Tibial nerve (tissue), 4 donors: ENCODE results near the gene SYDE2. TPM values are rescaled to one million over a fixed set of nuclear protein-coding genes. Genes with fewer than 3 reads are reported as not detected.
"Not testable (repeated sequence)": the region's sequence is repeated elsewhere in the genome, so short reads cannot be mapped to it uniquely, and the experiment has no call there.

Experiments used
- DNase-seq, 2 donors: peaks; one replicate each; pipeline ENCODE4 v3.0.0-alpha.2; 2019; ENCODE audit warnings: low spot score in 2 of 2
- H3K27ac ChIP-seq, 4 donors: fragments of 200-600 bp; sonication (generic) in 3 of 4; one replicate each; pipeline ENCODE4 v1.5.1; 2017 to 2019; ENCODE audit warnings: mild to moderate bottlenecking in 1 of 4
- H3K27me3 ChIP-seq, 2 donors: fragments of 200-600 bp; sonication (generic) in 1 of 2; one replicate each; pipeline versions ENCODE4 v1.5.1 to v1.6.0; 2017 to 2019
- H3K36me3 ChIP-seq, 3 donors: fragments of 200-600 bp; sonication (generic); one replicate each; pipeline ENCODE4 v1.5.1; 2018 to 2019
- H3K4me1 ChIP-seq, 4 donors: fragments of 200-600 bp; sonication (generic) in 3 of 4; one replicate each; pipeline ENCODE4 v1.5.1; 2017 to 2019
- H3K4me3 ChIP-seq, 4 donors: fragments of 200-600 bp; sonication (generic) in 3 of 4; one replicate each; pipeline ENCODE4 v1.5.1; 2017 to 2019; ENCODE audit warnings: mild to moderate bottlenecking in 1 of 4, moderate library complexity in 1 of 4
- H3K9me3 ChIP-seq, 4 donors: fragments of 200-600 bp; sonication (generic) in 3 of 4; one replicate each; pipeline ENCODE4 v1.5.1; 2017 to 2019
- EP300 ChIP-seq, 2 donors: sonication (generic); formaldehyde crosslinking; IDR thresholded peaks; one replicate each; pipeline ENCODE4 v1.6.1; 2017; ENCODE audit warnings: antibody characterized with exemption in 2 of 2, mild to moderate bottlenecking in 1 of 2
- POLR2A ChIP-seq, 2 donors: fragments of 450-650 bp; IDR thresholded peaks; one replicate each; pipeline ENCODE4 v1.6.1; 2017; ENCODE audit warnings: antibody characterized with exemption in 2 of 2, mild to moderate bottlenecking in 2 of 2, moderate library complexity in 2 of 2
- WGBS, 2 donors: methylation state at CpG; one replicate each; pipeline ENCODE4 v1.1.5; 2018; 5-methylcytosine and 5-hydroxymethylcytosine counted together
- total RNA-seq, 4 donors: library from RNA; depleted of rRNA; stranded (reverse); fragments of >200 nt; gene quantifications; one replicate each; pipeline ENCODE4 v1.1.0, GENCODE V29; 2016
- TF ChIP-seq, protein P1 (sequence below), 5 experiments: fragments of 200-600 bp in 3 of 5; fragments of 450-650 bp in 2 of 5; sonication (generic) in 3 of 5; IDR thresholded peaks; one replicate each; pipeline ENCODE4 v1.5.1; 2016 to 2019; ENCODE audit warnings: antibody characterized with exemption in 5 of 5, mild to moderate bottlenecking in 3 of 5, moderate library complexity in 2 of 5

Gene SYDE2
- total RNA-seq, 4 donors from 2014 or later: 10.5 to 12.9 (median 11.1) TPM

DNA sequence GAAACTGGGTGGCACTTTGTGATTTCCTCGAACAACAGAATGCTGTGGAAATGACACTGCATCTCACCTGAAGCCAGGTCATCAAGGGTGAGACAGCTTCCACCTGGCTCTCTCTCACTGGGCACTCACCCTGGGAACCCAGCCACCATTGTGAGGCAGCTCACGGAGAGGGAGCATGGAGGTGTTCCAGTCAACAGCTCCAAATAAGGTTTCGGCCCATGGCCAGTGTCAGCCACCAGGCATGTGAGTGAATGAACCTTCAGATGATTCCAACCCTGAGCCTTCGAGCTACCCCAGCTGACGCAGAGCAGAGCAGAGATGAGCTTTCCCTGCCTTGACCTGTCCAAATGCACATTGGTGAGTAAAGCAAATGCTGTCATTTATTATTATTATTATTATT lies 58.1 kb downstream of the SYDE2 start:
- no peak overlapping the region for H3K27ac ChIP-seq
- 73 to 79% methylated on average over 5 of the region's 5 CpGs for WGBS, 2 donors

DNA sequence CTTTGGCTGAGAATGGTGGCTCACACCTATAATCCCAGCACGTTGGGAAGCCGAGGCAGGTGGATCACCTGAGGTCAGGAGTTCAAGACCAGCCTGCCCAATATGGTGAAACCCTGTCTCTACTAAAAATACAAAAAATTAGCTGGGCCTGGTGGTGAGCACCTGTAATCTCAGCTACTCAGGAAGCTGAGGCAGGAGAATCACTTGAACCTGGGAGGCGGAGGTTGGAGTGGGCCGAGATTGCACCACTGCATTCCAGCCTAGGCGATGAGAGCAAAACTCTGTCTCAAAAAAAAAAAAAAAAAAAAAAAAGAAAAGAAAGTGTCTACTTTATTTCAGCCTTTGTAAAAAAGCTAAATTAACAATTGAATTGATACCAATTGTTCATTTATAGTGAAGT lies 62.4 kb downstream of the SYDE2 start:
- 90 to 94% methylated on average over 5 of the region's 5 CpGs for WGBS, 2 donors
- H3K36me3 ChIP-seq, H3K27me3 ChIP-seq, H3K4me1 ChIP-seq, H3K4me3 ChIP-seq, DNase-seq, H3K9me3 ChIP-seq, H3K27ac ChIP-seq: not testable (repeated sequence)

More for the DNA sequence above, 58.1 kb downstream of the SYDE2 start:
- TF ChIP-seq, protein P1, sequence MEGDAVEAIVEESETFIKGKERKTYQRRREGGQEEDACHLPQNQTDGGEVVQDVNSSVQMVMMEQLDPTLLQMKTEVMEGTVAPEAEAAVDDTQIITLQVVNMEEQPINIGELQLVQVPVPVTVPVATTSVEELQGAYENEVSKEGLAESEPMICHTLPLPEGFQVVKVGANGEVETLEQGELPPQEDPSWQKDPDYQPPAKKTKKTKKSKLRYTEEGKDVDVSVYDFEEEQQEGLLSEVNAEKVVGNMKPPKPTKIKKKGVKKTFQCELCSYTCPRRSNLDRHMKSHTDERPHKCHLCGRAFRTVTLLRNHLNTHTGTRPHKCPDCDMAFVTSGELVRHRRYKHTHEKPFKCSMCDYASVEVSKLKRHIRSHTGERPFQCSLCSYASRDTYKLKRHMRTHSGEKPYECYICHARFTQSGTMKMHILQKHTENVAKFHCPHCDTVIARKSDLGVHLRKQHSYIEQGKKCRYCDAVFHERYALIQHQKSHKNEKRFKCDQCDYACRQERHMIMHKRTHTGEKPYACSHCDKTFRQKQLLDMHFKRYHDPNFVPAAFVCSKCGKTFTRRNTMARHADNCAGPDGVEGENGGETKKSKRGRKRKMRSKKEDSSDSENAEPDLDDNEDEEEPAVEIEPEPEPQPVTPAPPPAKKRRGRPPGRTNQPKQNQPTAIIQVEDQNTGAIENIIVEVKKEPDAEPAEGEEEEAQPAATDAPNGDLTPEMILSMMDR (IDR thresholded peaks at IDR 0.05): no peak
- TF ChIP-seq POLR2A (IDR thresholded peaks at IDR 0.05): no peak
- no peak for TF ChIP-seq EP300 (IDR thresholded peaks at IDR 0.05)
- no peaks in the 10 kb centered on the region for H3K4me1 ChIP-seq
- no peaks in the 10 kb centered on the region for H3K27me3 ChIP-seq
- H3K9me3 ChIP-seq: no peaks in the 10 kb centered on the region
- H3K4me3 ChIP-seq: no peak overlapping the region
- no peaks in the 10 kb centered on the region for H3K36me3 ChIP-seq
- no peak for DNase-seq

DNA sequence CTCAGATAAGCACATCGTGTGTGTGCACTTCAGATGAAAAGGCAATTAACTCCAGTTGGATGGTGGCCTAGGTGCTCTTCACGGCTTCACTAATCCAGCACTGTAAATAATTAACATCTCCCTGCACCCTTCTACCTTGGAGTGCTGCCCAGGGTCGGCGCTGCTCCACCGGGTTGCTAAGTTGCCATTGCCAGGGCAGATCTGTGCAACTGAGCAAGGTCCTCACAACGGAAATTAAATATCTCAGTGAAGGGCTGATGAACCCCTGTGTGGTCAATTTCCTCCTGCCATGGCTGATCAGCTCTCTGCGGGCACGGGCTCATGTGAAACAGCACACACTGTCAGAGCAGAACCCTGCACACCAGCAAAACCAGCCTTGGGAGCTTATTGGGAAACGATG lies 63.2 kb downstream of the SYDE2 start:
- DNase-seq: no peak
- H3K36me3 ChIP-seq: no peaks in the 10 kb centered on the region
- no peak overlapping the region for H3K27ac ChIP-seq
- 63 to 69% methylated on average over 9 of the region's 9 CpGs for WGBS, 2 donors
- no peaks in the 10 kb centered on the region for H3K9me3 ChIP-seq
- no peak overlapping the region for H3K4me3 ChIP-seq
- H3K4me1 ChIP-seq: no peaks in the 10 kb centered on the region
- no peak for TF ChIP-seq EP300 (IDR thresholded peaks at IDR 0.05)
- no peak for TF ChIP-seq POLR2A (IDR thresholded peaks at IDR 0.05)
- TF ChIP-seq, protein P1 (IDR thresholded peaks at IDR 0.05): no peak
- no peaks in the 10 kb centered on the region for H3K27me3 ChIP-seq

DNA sequence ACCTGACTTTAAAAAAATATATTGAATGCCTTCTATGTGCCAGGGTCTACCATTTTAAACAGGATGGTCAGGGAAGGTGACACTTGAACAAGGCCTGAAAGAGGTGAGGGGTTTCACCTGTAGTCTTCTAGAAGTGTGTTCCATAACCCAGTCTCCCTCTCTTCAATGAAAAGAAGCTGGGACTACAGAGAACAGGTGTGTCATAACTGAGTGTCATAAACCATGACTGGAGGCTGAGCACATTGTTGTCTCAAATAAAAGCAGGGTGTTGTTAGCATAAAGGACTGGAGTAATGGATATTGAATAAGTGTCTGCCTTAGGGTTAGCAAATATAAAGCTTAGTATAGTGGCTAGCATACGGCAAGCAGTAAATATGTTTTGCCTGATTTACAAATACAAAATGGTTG lies 65.4 kb downstream of the SYDE2 start:
- no peaks in the 10 kb centered on the region for H3K9me3 ChIP-seq
- DNase-seq: no peak
- WGBS, 2 donors: 87 to 91% methylated on average over 1 of the region's 1 CpG
- H3K4me3 ChIP-seq: no peak overlapping the region
- H3K27me3 ChIP-seq: no peaks in the 10 kb centered on the region
- no peak overlapping the region for H3K27ac ChIP-seq
- H3K36me3 ChIP-seq: no peaks in the 10 kb centered on the region
- no peaks in the 10 kb centered on the region for H3K4me1 ChIP-seq
- TF ChIP-seq, protein P1 (IDR thresholded peaks at IDR 0.05): no peak
- TF ChIP-seq EP300 (IDR thresholded peaks at IDR 0.05) (no peak), POLR2A (IDR thresholded peaks at IDR 0.05) (no peak)

DNA sequence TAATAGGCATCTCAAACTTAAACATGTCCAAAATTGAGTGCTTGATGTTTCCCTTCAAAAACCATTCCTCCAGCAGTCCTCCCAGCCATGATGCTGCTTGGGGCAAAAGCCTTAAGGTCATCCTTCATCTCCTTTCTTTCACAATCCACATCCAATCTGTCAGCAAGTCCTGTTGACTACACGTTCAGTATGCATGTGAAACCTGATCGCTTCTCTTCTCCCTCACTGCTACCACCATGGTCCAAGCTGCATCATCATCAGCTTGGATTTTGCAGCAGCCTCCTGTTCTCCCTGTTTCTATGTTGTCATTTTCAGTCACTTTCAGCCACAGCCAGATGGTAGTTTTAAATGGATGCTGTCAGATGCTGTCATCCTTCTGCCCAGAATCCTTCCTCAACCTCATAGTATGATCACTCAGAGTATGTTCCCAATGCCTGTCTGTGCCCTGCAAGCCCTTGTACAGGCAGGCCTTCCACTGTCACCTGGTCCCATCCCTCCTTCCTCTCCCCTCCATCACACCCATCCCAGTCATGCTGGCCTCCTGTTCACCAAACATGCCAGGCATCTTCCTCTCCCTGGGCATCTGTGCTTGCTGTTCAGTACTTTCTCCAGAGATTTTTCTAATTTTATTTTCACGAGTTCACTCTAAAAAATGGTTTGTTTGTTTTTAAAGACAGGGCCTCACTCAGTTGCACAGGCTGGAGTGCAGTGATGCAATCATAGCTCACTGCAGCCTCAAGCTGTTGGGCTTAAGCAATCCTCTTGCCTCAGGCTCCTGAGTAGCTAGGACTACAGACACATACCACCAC lies 66.0 kb downstream of the SYDE2 start:
- 49 to 66% methylated on average over 3 of the region's 3 CpGs for WGBS, 2 donors
- TF ChIP-seq EP300 (IDR thresholded peaks at IDR 0.05): no peak
- no peak for TF ChIP-seq POLR2A (IDR thresholded peaks at IDR 0.05)
- TF ChIP-seq, protein P1 (IDR thresholded peaks at IDR 0.05): no peak
- Histone ChIP-seq H3K27me3 (no peaks in the 10 kb centered on the region), H3K4me3 (no peak overlapping the region), H3K4me1 (no peaks in the 10 kb centered on the region), H3K27ac (no peak overlapping the region), H3K9me3 (no peaks in the 10 kb centered on the region), H3K36me3 (no peaks in the 10 kb centered on the region)
- no peak for DNase-seq
